IPS DF 4.7 (cell line): Measurements from ENCODE around the gene TUNAR.

Experiments used
- DNase-seq: peaks from one replicate; pipeline ENCODE4 v3.0.0-alpha.2; 2013; ENCODE audit warnings: low spot score; ENCODE audit errors: extremely low read depth

Gene TUNAR

GRCh38 chr14:95911456-95911855, 34.8 kb downstream of the TUNAR start:
- DNase-seq, result no peak

- peak; percentile 56 for DNase-seq
Measured at GRCh38 chr14:95915330-95915729, 38.7 kb downstream of the TUNAR start.

GRCh38 chr14:95918466-95918865, 41.8 kb downstream of the TUNAR start:
- no peak for DNase-seq

GRCh38 chr14:95920769-95921438, 44.3 kb downstream of the TUNAR start:
- DNase-seq, result no peak

- DNase-seq, result no peak
Measured at GRCh38 chr14:95922080-95922479, 45.4 kb downstream of the TUNAR start.

- DNase-seq, result no peak
Measured at GRCh38 chr14:95928751-95929150, 52.1 kb downstream of the TUNAR start.

GRCh38 chr14:95931384-95931783, 54.8 kb downstream of the TUNAR start:
- DNase-seq, result no peak

GRCh38 chr14:95935228-95935822, 58.7 kb downstream of the TUNAR start:
- DNase-seq, result no peak

- no peak for DNase-seq
Measured at GRCh38 chr14:95936041-95936440, 59.4 kb downstream of the TUNAR start.

GRCh38 chr14:95939335-95939734, 62.7 kb downstream of the TUNAR start:
- DNase-seq, result no peak

GRCh38 chr14:95941897-95942296, 65.3 kb downstream of the TUNAR start:
- DNase-seq, result no peak

- no peak for DNase-seq
Measured at GRCh38 chr14:95943699-95944098, 67.1 kb downstream of the TUNAR start.

GRCh38 chr14:95944462-95944861, 67.8 kb downstream of the TUNAR start:
- DNase-seq, result no peak

- DNase-seq, result no peak
Measured at GRCh38 chr14:95946867-95947266, 70.2 kb downstream of the TUNAR start.

GRCh38 chr14:95948558-95948981, 71.9 kb downstream of the TUNAR start:
- peak; percentile 98 for DNase-seq

- no peak for DNase-seq
Measured at GRCh38 chr14:95951359-95951758, 74.7 kb downstream of the TUNAR start.

- no peak for DNase-seq
Measured at GRCh38 chr14:95953111-95953724, 76.6 kb downstream of the TUNAR start.

GRCh38 chr14:95956601-95957460, 80.2 kb downstream of the TUNAR start:
- DNase-seq, result no peak

GRCh38 chr14:95958105-95958504, 81.5 kb downstream of the TUNAR start:
- DNase-seq, result no peak

GRCh38 chr14:95959317-95959716, 82.7 kb downstream of the TUNAR start:
- DNase-seq, result no peak

GRCh38 chr14:95961481-95961880, 84.8 kb downstream of the TUNAR start:
- no peak for DNase-seq

- no peak for DNase-seq
Measured at GRCh38 chr14:95964901-95965300, 88.3 kb downstream of the TUNAR start.
